Measurements from ENCODE around the gene MFF.
"Not testable (repeated sequence)": the region's sequence is repeated elsewhere in the genome, so short reads cannot be mapped to it uniquely, and the experiment has no call there.

The MFF gene

GRCh38 chr2:227347117-227347516 is 22.1 kb downstream of the MFF start:
- H3K4me3 ChIP-seq (ENCODE audit: low read depth, low read length), result no peak overlapping the region
- TF ChIP-seq, protein P1, sequence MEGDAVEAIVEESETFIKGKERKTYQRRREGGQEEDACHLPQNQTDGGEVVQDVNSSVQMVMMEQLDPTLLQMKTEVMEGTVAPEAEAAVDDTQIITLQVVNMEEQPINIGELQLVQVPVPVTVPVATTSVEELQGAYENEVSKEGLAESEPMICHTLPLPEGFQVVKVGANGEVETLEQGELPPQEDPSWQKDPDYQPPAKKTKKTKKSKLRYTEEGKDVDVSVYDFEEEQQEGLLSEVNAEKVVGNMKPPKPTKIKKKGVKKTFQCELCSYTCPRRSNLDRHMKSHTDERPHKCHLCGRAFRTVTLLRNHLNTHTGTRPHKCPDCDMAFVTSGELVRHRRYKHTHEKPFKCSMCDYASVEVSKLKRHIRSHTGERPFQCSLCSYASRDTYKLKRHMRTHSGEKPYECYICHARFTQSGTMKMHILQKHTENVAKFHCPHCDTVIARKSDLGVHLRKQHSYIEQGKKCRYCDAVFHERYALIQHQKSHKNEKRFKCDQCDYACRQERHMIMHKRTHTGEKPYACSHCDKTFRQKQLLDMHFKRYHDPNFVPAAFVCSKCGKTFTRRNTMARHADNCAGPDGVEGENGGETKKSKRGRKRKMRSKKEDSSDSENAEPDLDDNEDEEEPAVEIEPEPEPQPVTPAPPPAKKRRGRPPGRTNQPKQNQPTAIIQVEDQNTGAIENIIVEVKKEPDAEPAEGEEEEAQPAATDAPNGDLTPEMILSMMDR (IDR thresholded peaks at IDR 0.05; ENCODE audit: borderline replicate concordance, insufficient read depth, low read depth, low read length), result no peak

DNA sequence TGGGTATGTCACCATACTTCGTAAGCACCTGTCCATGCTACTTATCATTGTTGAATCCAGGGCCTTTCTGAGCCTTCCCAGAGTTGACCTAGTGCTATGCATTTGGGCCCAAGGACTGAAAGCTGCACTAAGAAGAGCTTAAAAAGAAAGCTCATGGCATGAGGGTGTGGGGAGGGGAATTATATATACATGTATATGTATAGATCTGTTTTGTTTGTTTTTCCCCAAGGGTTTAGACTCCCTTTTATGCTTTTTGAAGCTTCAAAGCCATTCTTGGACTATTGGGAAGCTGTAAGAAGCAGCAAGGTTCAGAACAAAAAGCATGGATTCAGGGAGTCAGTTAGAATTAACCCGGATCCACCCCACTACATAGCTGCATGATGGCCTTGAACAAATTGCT is 23.3 kb downstream of the MFF start:
- H3K4me3 ChIP-seq (ENCODE audit: low read depth, low read length), result no peak overlapping the region
- TF ChIP-seq, protein P1 (IDR thresholded peaks at IDR 0.05; ENCODE audit: borderline replicate concordance, insufficient read depth, low read depth, low read length), result no peak

GRCh38 chr2:227349989-227350612 is 25.1 kb downstream of the MFF start:
- TF ChIP-seq, protein P1 (IDR thresholded peaks at IDR 0.05; ENCODE audit: borderline replicate concordance, insufficient read depth, low read depth, low read length), result no peak
- H3K4me3 ChIP-seq (ENCODE audit: low read depth, low read length), result no peak overlapping the region

DNA sequence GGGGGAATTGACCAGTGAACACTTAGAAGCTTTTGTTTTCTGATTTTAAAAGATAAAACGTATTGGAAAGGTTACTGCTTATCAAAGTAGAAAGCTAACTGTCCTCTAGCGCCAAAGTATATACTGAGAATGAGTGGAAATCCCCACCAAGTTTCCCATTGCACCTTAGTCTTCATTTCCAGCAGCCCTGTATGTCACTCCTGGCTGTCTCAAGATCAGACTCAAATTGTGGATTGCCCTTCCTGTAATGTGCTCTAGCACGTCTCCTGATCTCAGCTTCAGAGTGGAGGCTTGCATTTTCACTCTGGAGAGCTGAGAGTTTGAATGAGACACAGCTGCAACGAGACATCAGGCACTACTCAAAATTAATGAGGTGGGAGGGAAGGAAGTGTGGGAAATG is 26.6 kb downstream of the MFF start:
- TF ChIP-seq, protein P1 (IDR thresholded peaks at IDR 0.05; ENCODE audit: borderline replicate concordance, insufficient read depth, low read depth, low read length), result no peak
- no peak overlapping the region for H3K4me3 ChIP-seq (ENCODE audit: low read depth, low read length)

DNA sequence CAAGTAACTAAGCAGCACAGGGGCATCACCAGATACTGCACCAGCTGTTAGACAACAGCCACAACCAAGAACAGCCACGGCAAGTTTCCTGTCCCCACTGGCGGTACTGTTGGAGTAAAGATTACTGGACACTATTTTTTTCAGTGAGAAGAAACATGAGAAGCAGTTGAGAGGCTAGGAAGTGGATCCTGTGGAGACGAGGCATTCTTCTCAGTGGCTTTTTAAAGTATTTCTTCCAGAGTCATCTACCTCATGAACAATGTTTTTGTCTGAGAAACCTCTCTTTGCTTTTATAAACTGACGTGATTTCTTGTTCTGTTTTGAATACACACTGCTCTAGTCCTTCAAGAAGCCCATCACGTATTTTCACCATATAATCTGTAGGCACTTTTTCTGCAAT is 35.3 kb downstream of the MFF start:
- no peak overlapping the region for H3K4me3 ChIP-seq (ENCODE audit: low read depth, low read length)
- TF ChIP-seq, protein P1 (IDR thresholded peaks at IDR 0.05; ENCODE audit: borderline replicate concordance, insufficient read depth, low read depth, low read length), result no peak

DNA sequence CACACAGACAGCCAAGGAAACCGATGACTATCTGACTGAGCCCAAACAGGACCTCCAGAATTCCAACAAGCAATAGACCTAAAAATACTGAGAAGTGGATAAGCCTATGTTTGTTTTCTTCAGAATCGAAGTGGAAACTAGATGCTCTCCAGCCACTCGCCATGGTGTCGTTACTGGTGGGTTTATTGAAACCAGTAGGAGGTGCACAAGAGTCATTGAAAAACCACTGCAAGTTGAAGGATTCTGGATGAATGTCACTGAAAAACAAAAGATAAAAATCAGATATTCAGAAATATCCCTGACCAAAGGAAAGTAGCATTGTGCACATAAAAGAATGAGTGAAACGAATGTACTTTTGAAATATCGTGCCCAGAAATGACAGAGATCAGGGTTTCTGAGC is 38.7 kb downstream of the MFF start:
- H3K4me3 ChIP-seq (ENCODE audit: low read depth, low read length), result no peak overlapping the region
- TF ChIP-seq, protein P1 (IDR thresholded peaks at IDR 0.05; ENCODE audit: borderline replicate concordance, insufficient read depth, low read depth, low read length), result peak; percentile 31; the same call in 1 of the 2 replicates

- H3K4me3 ChIP-seq (ENCODE audit: low read depth, low read length), result not testable (repeated sequence)
Observed at GRCh38 chr2:227364585-227365263, 39.7 kb downstream of the MFF start.
